ENCODE results near the gene C20orf144.

Gene C20orf144

GRCh38 chr20:33701629-33702450, 39.7 kb downstream of the C20orf144 start:
- Histone ChIP-seq H3K79me2 (ENCODE audit: insufficient read depth, low read length) (no peaks in the 10 kb centered on the region), H3K4me1 (ENCODE audit: insufficient read depth, low read length, poor library complexity, severe bottlenecking) (no peaks in the 10 kb centered on the region), H3K9ac (ENCODE audit: low read depth, low read length, poor library complexity, severe bottlenecking) (no peak overlapping the region), H3K4me3 (ENCODE audit: low read length, poor library complexity, severe bottlenecking) (no peak overlapping the region), H3K27me3 (ENCODE audit: insufficient read depth, low read length, poor library complexity, severe bottlenecking) (no peaks in the 10 kb centered on the region), H4K20me1 (ENCODE audit: insufficient read depth, low read length, poor library complexity, severe bottlenecking) (no peaks in the 10 kb centered on the region), H3K36me3 (ENCODE audit: insufficient read depth, low read length) (no peaks in the 10 kb centered on the region), H3K9me3 (ENCODE audit: insufficient read depth, low read depth, low read length) (no peaks in the 10 kb centered on the region), H3K9me2 (replicated peaks; ENCODE audit: low read depth, low read length) (no peaks in the 10 kb centered on the region), H2AFZ (ENCODE audit: low read length) (no peak overlapping the region), H3K4me2 (ENCODE audit: low read depth, low read length, poor library complexity, severe bottlenecking) (no peak overlapping the region), H3F3A (ENCODE audit: low read depth) (no peaks in the 10 kb centered on the region)
- TF ChIP-seq EZH2phosphoT487 (IDR thresholded peaks at IDR 0.05; ENCODE audit: borderline replicate concordance) (no peak), CTCF (conservative IDR thresholded peaks at IDR 0.05; ENCODE audit: low read length) (no peak)

- TF ChIP-seq EZH2phosphoT487 (IDR thresholded peaks at IDR 0.05; ENCODE audit: borderline replicate concordance) (no peak), CTCF (conservative IDR thresholded peaks at IDR 0.05; ENCODE audit: low read length) (no peak)
- H3K9me2 ChIP-seq (replicated peaks; ENCODE audit: low read depth, low read length): no peaks in the 10 kb centered on the region
These were observed 40.7 kb downstream of the C20orf144 start for GRCh38 chr20:33702861-33703260.

GRCh38 chr20:33703498-33704137, 41.5 kb downstream of the C20orf144 start:
- H3K36me3 ChIP-seq (ENCODE audit: insufficient read depth, low read length): no peaks in the 10 kb centered on the region
- no peaks in the 10 kb centered on the region for H3K27me3 ChIP-seq (ENCODE audit: insufficient read depth, low read length, poor library complexity, severe bottlenecking)
- no peaks in the 10 kb centered on the region for H4K20me1 ChIP-seq (ENCODE audit: insufficient read depth, low read length, poor library complexity, severe bottlenecking)
- no peak overlapping the region for H2AFZ ChIP-seq (ENCODE audit: low read length)
- H3K4me1 ChIP-seq (ENCODE audit: insufficient read depth, low read length, poor library complexity, severe bottlenecking): no peaks in the 10 kb centered on the region
- TF ChIP-seq EZH2phosphoT487 (IDR thresholded peaks at IDR 0.05; ENCODE audit: borderline replicate concordance) (no peak), CTCF (conservative IDR thresholded peaks at IDR 0.05; ENCODE audit: low read length) (no peak)
- H3K4me3 ChIP-seq (ENCODE audit: low read length, poor library complexity, severe bottlenecking): no peak overlapping the region
- H3K79me2 ChIP-seq (ENCODE audit: insufficient read depth, low read length): no peaks in the 10 kb centered on the region
- H3K9me2 ChIP-seq (replicated peaks; ENCODE audit: low read depth, low read length): no peaks in the 10 kb centered on the region
- no peaks in the 10 kb centered on the region for H3F3A ChIP-seq (ENCODE audit: low read depth)
- H3K4me2 ChIP-seq (ENCODE audit: low read depth, low read length, poor library complexity, severe bottlenecking): no peak overlapping the region
- no peaks in the 10 kb centered on the region for H3K9me3 ChIP-seq (ENCODE audit: insufficient read depth, low read depth, low read length)
- no peak overlapping the region for H3K9ac ChIP-seq (ENCODE audit: low read depth, low read length, poor library complexity, severe bottlenecking)

More at GRCh38 chr20:33702861-33703260, 40.7 kb downstream of the C20orf144 start:
- no peak overlapping the region for H3K9ac ChIP-seq (ENCODE audit: low read depth, low read length, poor library complexity, severe bottlenecking)
- no peak overlapping the region for H3K4me3 ChIP-seq (ENCODE audit: low read length, poor library complexity, severe bottlenecking)
- no peaks in the 10 kb centered on the region for H3K36me3 ChIP-seq (ENCODE audit: insufficient read depth, low read length)
- no peaks in the 10 kb centered on the region for H3K4me1 ChIP-seq (ENCODE audit: insufficient read depth, low read length, poor library complexity, severe bottlenecking)
- H3F3A ChIP-seq (ENCODE audit: low read depth): no peaks in the 10 kb centered on the region
- H3K79me2 ChIP-seq (ENCODE audit: insufficient read depth, low read length): no peaks in the 10 kb centered on the region
- no peaks in the 10 kb centered on the region for H3K9me3 ChIP-seq (ENCODE audit: insufficient read depth, low read depth, low read length)
- H2AFZ ChIP-seq (ENCODE audit: low read length): no peak overlapping the region
- no peaks in the 10 kb centered on the region for H4K20me1 ChIP-seq (ENCODE audit: insufficient read depth, low read length, poor library complexity, severe bottlenecking)
- no peaks in the 10 kb centered on the region for H3K27me3 ChIP-seq (ENCODE audit: insufficient read depth, low read length, poor library complexity, severe bottlenecking)
- no peak overlapping the region for H3K4me2 ChIP-seq (ENCODE audit: low read depth, low read length, poor library complexity, severe bottlenecking)
